Head of caudate nucleus (tissue), 42 donors: ENCODE measurements around the gene CHST3.

Experiments used
- DNase-seq, 42 donors: peaks; one replicate each; pipeline versions ENCODE4 v3.0.0 to v3.0.0-alpha.2; 2020 to 2021; ENCODE audit warnings: mixed read lengths in 7 of 42
- intact Hi-C: fragments of 100-400 bp; cut with DNase I; formaldehyde crosslinking; loops from one replicate; pipeline ENCODE4 v1.15.0; 2022

CHST3 gene

GRCh38 chr10:72002354-72003295 lies 38.4 kb downstream of the CHST3 start:
- DNase-seq = no peak
- intact Hi-C loops = no loop called here

GRCh38 chr10:72006026-72006425 lies 41.8 kb downstream of the CHST3 start:
- intact Hi-C loops = no loop called here
- no peak for DNase-seq

GRCh38 chr10:72007246-72007892 lies 43.2 kb downstream of the CHST3 start:
- intact Hi-C loops = no loop called here
- DNase-seq = peak in 31 of 42 donors; percentile 29 to 85 (median 63)

GRCh38 chr10:72008096-72008981 lies 44.1 kb downstream of the CHST3 start:
- intact Hi-C loops = no loop called here
- no peak for DNase-seq

- no peak for DNase-seq
- intact Hi-C loops = no loop called here
Measured at GRCh38 chr10:72009051-72009424, 44.8 kb downstream of the CHST3 start.

GRCh38 chr10:72009425-72010081 lies 45.4 kb downstream of the CHST3 start:
- peak in 36 of 42 donors; percentile 25 to 82 (median 63) for DNase-seq
- intact Hi-C loops = no loop called here

- intact Hi-C loops = no loop called here
- DNase-seq = no peak
Measured at GRCh38 chr10:72010234-72010973, 46.2 kb downstream of the CHST3 start.

GRCh38 chr10:72011016-72011415 lies 46.8 kb downstream of the CHST3 start:
- DNase-seq = peak in 1 of 42 donors; percentile 56
- intact Hi-C loops = no loop called here

GRCh38 chr10:72011468-72011867 lies 47.3 kb downstream of the CHST3 start:
- intact Hi-C loops = no loop called here
- peak; percentile 50 to 91 (median 78) for DNase-seq

GRCh38 chr10:72011976-72012512 lies 47.8 kb downstream of the CHST3 start:
- intact Hi-C loops = no loop called here
- DNase-seq = peak in 7 of 42 donors; percentile 34 to 80 (median 51)

GRCh38 chr10:72012796-72013195 lies 48.6 kb downstream of the CHST3 start:
- intact Hi-C loops = no loop called here
- peak in 2 of 42 donors; percentile 39 to 57 for DNase-seq

GRCh38 chr10:72013202-72013945 lies 49.2 kb downstream of the CHST3 start:
- intact Hi-C loops = no loop called here
- DNase-seq = peak in 39 of 42 donors; percentile 25 to 83 (median 67)

GRCh38 chr10:72014197-72014596 lies 50.0 kb downstream of the CHST3 start:
- intact Hi-C loops = no loop called here
- DNase-seq = no peak

- intact Hi-C loops = no loop called here
Measured at GRCh38 chr10:72014785-72015480, 50.7 kb downstream of the CHST3 start.

GRCh38 chr10:72015841-72016240 lies 51.6 kb downstream of the CHST3 start:
- intact Hi-C loops = no loop called here
- DNase-seq = no peak

More at GRCh38 chr10:72014785-72015480, 50.7 kb downstream of the CHST3 start:
- no peak for DNase-seq

- intact Hi-C loops = no loop called here
- DNase-seq = peak in 22 of 42 donors; percentile 25 to 79 (median 54)
Measured at GRCh38 chr10:72016608-72017300, 52.6 kb downstream of the CHST3 start.
